Upper lobe of right lung (tissue), 1 donor: Measurements from ENCODE around the gene GFRA1. TPM values are rescaled to one million over a fixed set of nuclear protein-coding genes. Genes with fewer than 3 reads are reported as not detected.

Experiments
- ATAC-seq: fragments of 200-7000 bp; cut with Tn5 transposase; one replicate; pipeline ENCODE4 v1.9.1; 2020; ENCODE audit warnings: mild to moderate bottlenecking, moderate library complexity
- DNase-seq: peaks from one replicate; pipeline ENCODE4 v3.0.0-alpha.2; 2020
- H3K27ac ChIP-seq: fragments of 200-600 bp; one replicate; pipeline ENCODE4 v1.8.0; 2022
- H3K27me3 ChIP-seq: fragments of 200-600 bp; one replicate; pipeline ENCODE4 v1.8.0; 2022; ENCODE audit warnings: mild to moderate bottlenecking
- H3K36me3 ChIP-seq: fragments of 200-600 bp; one replicate; pipeline ENCODE4 v1.8.0; 2022
- H3K4me1 ChIP-seq: fragments of 200-600 bp; one replicate; pipeline ENCODE4 v1.8.0; 2022
- H3K4me3 ChIP-seq: fragments of 200-600 bp; one replicate; pipeline ENCODE4 v1.8.0; 2022; ENCODE audit warnings: mild to moderate bottlenecking
- H3K9me3 ChIP-seq: fragments of 200-600 bp; one replicate; pipeline ENCODE4 v1.8.0; 2022
- intact Hi-C: fragments of 100-400 bp; cut with DNase I; formaldehyde crosslinking; loops from one replicate; pipeline ENCODE4 v1.11.0; 2022
- total RNA-seq: library from RNA; stranded (reverse); fragmentation: NEBNext Ultra II Directional; extraction: Animal tissue kit (Norgen Biotek cat#: 25700); gene quantifications from one replicate; pipeline ENCODE4 v1.2.1, GENCODE V29; 2021
- TF ChIP-seq, protein P1 (sequence below): fragments of 200-600 bp; IDR thresholded peaks from one replicate; pipeline ENCODE4 v1.8.0; 2022; ENCODE audit warnings: antibody characterized with exemption
- donor health status: DM: no; HTN: yes; CAD: no; lungs with severe emphysema.

The GFRA1 gene
- total RNA-seq, 1 donor from 2014 or later: 3.4 TPM

GRCh38 chr10:116084161-116084560 is 188.8 kb downstream of the GFRA1 start:
- intact Hi-C loops: no loop called here
- Histone ChIP-seq H3K27me3 (no peaks in the 10 kb centered on the region), H3K4me3 (no peak overlapping the region), H3K4me1 (no peaks in the 10 kb centered on the region), H3K36me3 (no peaks in the 10 kb centered on the region), H3K9me3 (no peaks in the 10 kb centered on the region), H3K27ac (no peak overlapping the region)
- TF ChIP-seq, protein P1, sequence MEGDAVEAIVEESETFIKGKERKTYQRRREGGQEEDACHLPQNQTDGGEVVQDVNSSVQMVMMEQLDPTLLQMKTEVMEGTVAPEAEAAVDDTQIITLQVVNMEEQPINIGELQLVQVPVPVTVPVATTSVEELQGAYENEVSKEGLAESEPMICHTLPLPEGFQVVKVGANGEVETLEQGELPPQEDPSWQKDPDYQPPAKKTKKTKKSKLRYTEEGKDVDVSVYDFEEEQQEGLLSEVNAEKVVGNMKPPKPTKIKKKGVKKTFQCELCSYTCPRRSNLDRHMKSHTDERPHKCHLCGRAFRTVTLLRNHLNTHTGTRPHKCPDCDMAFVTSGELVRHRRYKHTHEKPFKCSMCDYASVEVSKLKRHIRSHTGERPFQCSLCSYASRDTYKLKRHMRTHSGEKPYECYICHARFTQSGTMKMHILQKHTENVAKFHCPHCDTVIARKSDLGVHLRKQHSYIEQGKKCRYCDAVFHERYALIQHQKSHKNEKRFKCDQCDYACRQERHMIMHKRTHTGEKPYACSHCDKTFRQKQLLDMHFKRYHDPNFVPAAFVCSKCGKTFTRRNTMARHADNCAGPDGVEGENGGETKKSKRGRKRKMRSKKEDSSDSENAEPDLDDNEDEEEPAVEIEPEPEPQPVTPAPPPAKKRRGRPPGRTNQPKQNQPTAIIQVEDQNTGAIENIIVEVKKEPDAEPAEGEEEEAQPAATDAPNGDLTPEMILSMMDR: no peak
- ATAC-seq: no peak
- DNase-seq: no peak

DNA sequence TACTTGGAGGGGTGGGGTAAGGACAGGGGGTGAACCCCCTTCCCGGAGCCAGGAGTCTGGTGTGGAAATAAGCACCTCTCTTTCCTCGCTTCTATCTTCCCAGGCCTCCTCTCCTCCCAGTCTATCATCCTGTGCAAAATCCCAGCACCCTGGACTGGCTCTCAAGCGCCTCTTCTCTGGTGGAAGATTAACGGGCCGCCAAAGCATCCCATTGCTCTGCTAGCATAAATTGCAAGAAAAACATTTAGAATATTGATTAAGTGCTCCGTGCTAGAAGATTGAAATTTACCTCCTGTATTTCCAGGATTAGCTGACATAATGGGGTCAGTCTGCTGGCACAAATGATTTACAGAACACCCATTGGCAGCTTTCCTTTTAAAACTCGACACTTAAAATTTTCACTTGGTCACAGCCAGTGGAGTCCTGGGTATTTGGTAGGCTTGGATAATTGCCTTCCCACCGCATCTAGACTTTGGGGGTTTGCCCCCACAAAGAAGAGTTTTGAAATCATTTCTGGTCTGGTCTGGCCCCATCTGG is 189.7 kb downstream of the GFRA1 start:
- intact Hi-C loops: no loop called here
- no peak for DNase-seq
- Histone ChIP-seq H3K27me3 (no peaks in the 10 kb centered on the region), H3K4me3 (no peak overlapping the region), H3K9me3 (no peaks in the 10 kb centered on the region), H3K4me1 (no peaks in the 10 kb centered on the region), H3K36me3 (no peaks in the 10 kb centered on the region), H3K27ac (no peak overlapping the region)
- TF ChIP-seq, protein P1: no peak
- ATAC-seq: no peak

DNA sequence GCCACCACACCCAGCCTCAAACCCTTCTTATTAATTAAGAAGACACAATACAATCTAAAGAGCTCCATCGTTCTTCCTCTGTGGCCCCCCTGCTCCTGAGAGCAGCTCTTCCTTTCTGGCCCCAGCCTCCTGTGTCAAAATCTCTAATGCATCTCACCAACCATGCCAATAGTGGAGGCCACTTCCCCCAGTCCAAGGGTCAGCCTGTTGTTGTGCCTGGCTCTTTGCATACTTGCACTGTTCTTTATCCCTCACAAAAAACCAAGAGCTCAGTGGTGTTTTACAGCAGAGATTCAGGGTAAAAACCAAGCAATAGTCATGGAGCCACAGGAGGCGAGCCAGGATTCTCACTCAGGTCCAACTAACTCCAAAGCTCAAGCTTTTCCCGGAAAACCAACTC is 190.2 kb downstream of the GFRA1 start:
- TF ChIP-seq, protein P1: no peak
- no peak overlapping the region for H3K27ac ChIP-seq
- no peak for DNase-seq
- intact Hi-C loops: no loop called here
- H3K27me3 ChIP-seq: no peaks in the 10 kb centered on the region
- no peaks in the 10 kb centered on the region for H3K36me3 ChIP-seq
- ATAC-seq: no peak
- H3K4me1 ChIP-seq: no peaks in the 10 kb centered on the region
- no peaks in the 10 kb centered on the region for H3K9me3 ChIP-seq
- H3K4me3 ChIP-seq: no peak overlapping the region

GRCh38 chr10:116082206-116082605 is 190.8 kb downstream of the GFRA1 start:
- DNase-seq: no peak
- TF ChIP-seq, protein P1: no peak
- ATAC-seq: no peak
- no peaks in the 10 kb centered on the region for H3K27me3 ChIP-seq
- no peak overlapping the region for H3K27ac ChIP-seq
- no peaks in the 10 kb centered on the region for H3K9me3 ChIP-seq
- H3K4me1 ChIP-seq: no peaks in the 10 kb centered on the region
- no peaks in the 10 kb centered on the region for H3K36me3 ChIP-seq
- intact Hi-C loops: no loop called here
- H3K4me3 ChIP-seq: no peak overlapping the region

- TF ChIP-seq, protein P1: no peak
- Histone ChIP-seq H3K36me3 (no peaks in the 10 kb centered on the region), H3K4me3 (no peak overlapping the region), H3K27me3 (no peaks in the 10 kb centered on the region), H3K27ac (no peak overlapping the region), H3K4me1 (no peaks in the 10 kb centered on the region), H3K9me3 (no peaks in the 10 kb centered on the region)
- intact Hi-C loops: no loop called here
- no peak for DNase-seq
- ATAC-seq: no peak
Observed at GRCh38 chr10:116080553-116080952, 192.5 kb downstream of the GFRA1 start.

DNA sequence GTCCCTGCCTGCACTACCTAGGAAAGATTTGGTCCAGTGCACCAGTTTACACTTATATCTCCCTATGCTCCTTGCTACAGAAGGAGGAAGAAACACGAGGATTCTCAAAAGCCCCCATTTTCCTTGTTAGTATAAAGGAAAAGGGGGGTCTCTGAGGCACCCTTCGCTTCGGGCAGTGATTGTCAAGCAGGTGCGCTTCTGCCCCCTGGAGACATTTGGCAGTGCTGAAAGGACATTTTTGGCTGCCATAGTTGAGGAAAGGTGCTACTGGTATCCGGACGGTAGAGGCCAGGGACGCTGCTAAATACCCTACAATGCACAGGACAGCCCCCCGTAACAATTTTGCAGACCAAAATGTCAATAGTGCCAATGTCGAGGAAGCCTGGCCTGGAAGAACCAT is 193.7 kb downstream of the GFRA1 start:
- Histone ChIP-seq H3K4me1 (no peaks in the 10 kb centered on the region), H3K4me3 (no peak overlapping the region), H3K9me3 (no peaks in the 10 kb centered on the region), H3K36me3 (no peaks in the 10 kb centered on the region), H3K27ac (no peak overlapping the region), H3K27me3 (no peaks in the 10 kb centered on the region)
- TF ChIP-seq, protein P1: no peak
- intact Hi-C loops: no loop called here
- ATAC-seq (no peak), DNase-seq (no peak)
